Upper lobe of left lung (tissue), 4 donors: ENCODE results near the gene PLIN1.

Experiments used
- POLR2A ChIP-seq, 4 donors: fragments of 450-650 bp; IDR thresholded peaks; one replicate each; pipeline ENCODE4 v1.5.1; 2016 to 2017; ENCODE audit warnings: antibody characterized with exemption in 4 of 4, mild to moderate bottlenecking in 2 of 4
- POLR2AphosphoS5 ChIP-seq, 2 donors: sonication (generic); formaldehyde crosslinking; IDR thresholded peaks; one replicate each; pipeline ENCODE4 v1.5.1; 2017; ENCODE audit warnings: antibody characterized with exemption in 2 of 2
- TF ChIP-seq, protein P1 (sequence below), 6 experiments: fragments of 450-650 bp in 4 of 6; fragments of 200-600 bp in 2 of 6; sonication (generic) in 2 of 6; IDR thresholded peaks; one replicate each; pipeline ENCODE4 v1.5.1; 2016 to 2019; ENCODE audit warnings: antibody characterized with exemption in 6 of 6

DNA sequence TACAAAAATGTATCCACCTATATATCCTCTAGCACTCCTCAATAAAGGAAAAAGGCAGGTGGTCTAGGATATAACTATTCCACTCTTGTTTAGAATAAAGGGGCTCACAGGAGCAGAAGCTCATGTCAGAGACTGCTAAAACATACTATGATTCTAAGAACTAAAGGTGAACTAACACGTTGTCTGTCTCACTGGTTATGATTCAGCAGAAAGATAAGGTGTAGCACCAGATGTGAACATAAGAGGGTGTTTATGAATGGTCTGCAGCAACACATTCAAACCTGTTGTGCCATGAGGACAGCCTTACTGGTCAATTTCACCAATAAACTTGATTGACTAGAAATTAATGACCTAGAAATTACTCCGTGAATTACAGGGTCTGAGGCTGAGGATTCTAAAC is 6.8 kb upstream of the PLIN1 start:
- TF ChIP-seq, protein P1, sequence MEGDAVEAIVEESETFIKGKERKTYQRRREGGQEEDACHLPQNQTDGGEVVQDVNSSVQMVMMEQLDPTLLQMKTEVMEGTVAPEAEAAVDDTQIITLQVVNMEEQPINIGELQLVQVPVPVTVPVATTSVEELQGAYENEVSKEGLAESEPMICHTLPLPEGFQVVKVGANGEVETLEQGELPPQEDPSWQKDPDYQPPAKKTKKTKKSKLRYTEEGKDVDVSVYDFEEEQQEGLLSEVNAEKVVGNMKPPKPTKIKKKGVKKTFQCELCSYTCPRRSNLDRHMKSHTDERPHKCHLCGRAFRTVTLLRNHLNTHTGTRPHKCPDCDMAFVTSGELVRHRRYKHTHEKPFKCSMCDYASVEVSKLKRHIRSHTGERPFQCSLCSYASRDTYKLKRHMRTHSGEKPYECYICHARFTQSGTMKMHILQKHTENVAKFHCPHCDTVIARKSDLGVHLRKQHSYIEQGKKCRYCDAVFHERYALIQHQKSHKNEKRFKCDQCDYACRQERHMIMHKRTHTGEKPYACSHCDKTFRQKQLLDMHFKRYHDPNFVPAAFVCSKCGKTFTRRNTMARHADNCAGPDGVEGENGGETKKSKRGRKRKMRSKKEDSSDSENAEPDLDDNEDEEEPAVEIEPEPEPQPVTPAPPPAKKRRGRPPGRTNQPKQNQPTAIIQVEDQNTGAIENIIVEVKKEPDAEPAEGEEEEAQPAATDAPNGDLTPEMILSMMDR (IDR thresholded peaks at IDR 0.05), result no peak
- TF ChIP-seq POLR2A (IDR thresholded peaks at IDR 0.05) (no peak), POLR2AphosphoS5 (IDR thresholded peaks at IDR 0.05) (no peak)
